K562 (cell line): ENCODE results near the gene GBX1. TPM values are rescaled to one million over a fixed set of nuclear protein-coding genes. Genes with fewer than 3 reads are reported as not detected.
A peak's percentile ranks its signal among the peaks of the same experiment; 100 is the strongest.

Experiments
- ATAC-seq: fragments of 200-7000 bp; cut with Tn5 transposase; 3 replicates; pipeline ENCODE4 v1.9.1; 2020; ENCODE audit warnings: moderate library complexity
- BruUV-seq: library from RNA; stranded (reverse); fragments of 400-500 nt; replicated peaks from 2 replicates; lab custom pipeline; 2021; lab: Mats Ljungman, UMichigan
- CTCF ChIA-PET: fragments of 300-600 bp; formaldehyde crosslinking; extraction: SDS; loops from one replicate; lab custom pipeline; 2021; ENCODE audit warnings: low intra/inter-chr PET ratio; lab: Yijun Ruan, JAX
- POLR2A ChIA-PET: fragments of 300-600, 350-650 bp; sonication (Branson Sonifier 250); formaldehyde crosslinking; extraction: SDS; loops from one replicate; lab custom pipeline; 2021; ENCODE audit warnings: antibody characterized with exemption, inconsistent platforms; lab: Yijun Ruan, JAX
- DNase-seq, 4 experiments: peaks; one replicate each; pipeline versions ENCODE4 v3.0.0 to v3.0.0-alpha.2; 2011 to 2018; ENCODE audit warnings: low spot score in 3 of 4, mixed read lengths in 3 of 4; ENCODE audit errors: extremely low read depth in 1 of 4
- FAIRE-seq: peaks from 2 replicates; lab custom pipeline; 2011; peaks lifted over from hg19 to GRCh38; lab: Jason Lieb, UNC
- H2AFZ ChIP-seq: 2 replicates; pipeline ENCODE4 v1.6.0; 2011; ENCODE audit warnings: low read depth, low read length, control low read depth, inconsistent platforms
- H3K27ac ChIP-seq: fragments of 200-600 bp; 3 replicates; pipeline ENCODE4 v1.8.0; 2011; ENCODE audit warnings: low read depth, mild to moderate bottlenecking, control low read depth, inconsistent platforms, low read length, moderate library complexity, mixed read lengths; ENCODE audit errors: extremely low read depth
- H3K27me3 ChIP-seq, 2 experiments: fragments of 300-600 bp in 1 of 2; 2 replicates in 1 of 2; 3 replicates in 1 of 2; pipeline versions ENCODE4 v1.6.0 to v1.8.0; 2011; ENCODE audit warnings: inconsistent platforms in 2 of 2, low read length in 2 of 2, mild to moderate bottlenecking in 1 of 2, mixed read lengths in 1 of 2, moderate library complexity in 1 of 2; ENCODE audit not compliant: control insufficient read depth in 2 of 2, insufficient read depth in 2 of 2
- H3K36me3 ChIP-seq: fragments of 300-600 bp; 3 replicates; pipeline ENCODE4 v1.8.0; 2011; ENCODE audit warnings: mild to moderate bottlenecking, low read length, inconsistent platforms; ENCODE audit not compliant: control insufficient read depth, insufficient read depth
- H3K4me1 ChIP-seq, 2 experiments: fragments of 200-600 bp in 1 of 2; replicated peaks in 1 of 2; 2 replicates in 1 of 2; 3 replicates in 1 of 2; pipeline versions ENCODE4 v1.5.1 to v1.8.0; 2011; ENCODE audit warnings: inconsistent platforms in 2 of 2, low read length in 2 of 2, mild to moderate bottlenecking in 1 of 2, mixed read lengths in 1 of 2, moderate library complexity in 1 of 2; ENCODE audit not compliant: control insufficient read depth in 2 of 2, insufficient read depth in 2 of 2
- H3K4me2 ChIP-seq: 2 replicates; pipeline ENCODE4 v1.6.1; 2011; ENCODE audit warnings: low read length, control low read depth, inconsistent platforms, mixed read lengths; ENCODE audit not compliant: insufficient read depth
- H3K4me3 ChIP-seq: fragments of 200-600 bp; sonication (generic), shearing (Covaris generic); 2 replicates; pipeline ENCODE4 v1.5.1; 2016; ENCODE audit warnings: control low read depth, inconsistent platforms
- H3K79me2 ChIP-seq: fragments of 200-600 bp; 3 replicates; pipeline ENCODE4 v1.8.0; 2011; ENCODE audit warnings: low read length, inconsistent platforms; ENCODE audit not compliant: control insufficient read depth, insufficient read depth
- H3K9ac ChIP-seq, 2 experiments: 2 replicates each; pipeline versions ENCODE4 v1.6.0 to v1.6.1; 2011; ENCODE audit warnings: low read depth in 2 of 2, low read length in 2 of 2, control low read depth in 1 of 2, inconsistent platforms in 1 of 2, mild to moderate bottlenecking in 1 of 2, mixed read lengths in 1 of 2; ENCODE audit not compliant: insufficient read depth in 1 of 2
- H3K9me1 ChIP-seq: one replicate; pipeline ENCODE4 v1.6.0; 2011; ENCODE audit warnings: inconsistent platforms, mild to moderate bottlenecking, low read length, moderate library complexity; ENCODE audit not compliant: control insufficient read depth, insufficient read depth
- H3K9me3 ChIP-seq: replicated peaks from 2 replicates; pipeline ENCODE4 v1.5.1; 2011; ENCODE audit warnings: low read depth, low read length, inconsistent platforms; ENCODE audit not compliant: control insufficient read depth, insufficient read depth
- H4K20me1 ChIP-seq: replicated peaks from 2 replicates; pipeline ENCODE4 v1.6.1; 2011; ENCODE audit warnings: low read length, inconsistent platforms, mixed read lengths; ENCODE audit not compliant: control insufficient read depth, insufficient read depth
- DACH1 ChIP-seq: fragments of 450-650 bp; IDR thresholded peaks from 2 replicates; pipeline ENCODE4 v1.6.1; 2018; ENCODE audit not compliant: partially characterized antibody
- HLTF ChIP-seq: fragments of 450-650 bp; IDR thresholded peaks from 2 replicates; pipeline ENCODE4 v1.6.1; 2016
- MEF2A ChIP-seq: IDR thresholded peaks from 2 replicates; pipeline ENCODE4 v1.6.1; 2011; ENCODE audit warnings: low read depth, mild to moderate bottlenecking, low read length, moderate library complexity; ENCODE audit not compliant: control insufficient read depth
- PKNOX1 ChIP-seq: fragments of 450-650 bp; IDR thresholded peaks from 2 replicates; pipeline ENCODE4 v1.6.1; 2016
- ZNF134 ChIP-seq: fragments of 250-450 bp; sonication (Bioruptor Pico); conservative IDR thresholded peaks from 2 replicates; pipeline ENCODE4 v1.4.0; 2020
- WGBS: fragments of 100-300 bp; shearing (Covaris generic); methylation state at CpG from one replicate; pipeline ENCODE4 v1.1.6; 2016; ENCODE audit warnings: low coverage, mixed read lengths; ENCODE audit not compliant: insufficient coverage; ENCODE audit errors: missing lambda C conversion rate; 5-methylcytosine and 5-hydroxymethylcytosine counted together
- in situ Hi-C: fragments of 300-500 bp; cut with MboI; formaldehyde crosslinking; loops from 4 replicates; pipeline ENCODE4 v1.15.0; 2018; ENCODE audit warnings: inconsistent platforms, mixed read lengths
- intact Hi-C: fragments of 100-400 bp; cut with micrococcal nuclease; formaldehyde crosslinking; loops from 2 replicates; pipeline ENCODE4 v1.14.2; 2022
- polyA plus RNA-seq, 8 experiments: library from polyadenylated mRNA; depleted of rRNA in 4 of 8; stranded (reverse) in 5 of 8; unstranded in 3 of 8; fragments of >200 nt; fragmentation: Nextera tagmentation in 2 of 8; fragmentation: Illumina TruSeq in 1 of 8; extraction: Ambion mirVana in 2 of 8; extraction: Trizol in 1 of 8; gene quantifications; 2 replicates each; pipeline versions ENCODE4 v1.2.1 to v1.2.3, GENCODE V29; 2011 to 2014; ENCODE audit warnings: inconsistent platforms in 1 of 8, missing spikeins in 1 of 8
- total RNA-seq, 7 experiments: library from RNA; depleted of rRNA in 6 of 7; stranded (reverse); fragments of >200 nt in 6 of 7; fragmentation: Illumina TruSeq in 2 of 7; extraction: Trizol in 2 of 7; gene quantifications; 2 replicates each; pipeline versions ENCODE4 v1.2.1 to v1.2.3, GENCODE V29; 2011 to 2021; ENCODE audit warnings: low replicate concordance in 1 of 7
- TF ChIP-seq, protein P1 (sequence below), 2 experiments: IDR thresholded peaks in 1 of 2; conservative IDR thresholded peaks in 1 of 2; 2 replicates each; pipeline ENCODE4 v1.6.1; 2016; ENCODE audit warnings: low read depth in 2 of 2, mild to moderate bottlenecking in 1 of 2, missing compliant biosample characterization in 1 of 2, missing genetic modification characterization in 1 of 2, moderate library complexity in 1 of 2

The GBX1 gene
- total and polyA plus RNA-seq, 9 of the 15 experiments (the other 6 are each of a cell fraction or from before 2014, with no cell fraction given): not detected

DNA sequence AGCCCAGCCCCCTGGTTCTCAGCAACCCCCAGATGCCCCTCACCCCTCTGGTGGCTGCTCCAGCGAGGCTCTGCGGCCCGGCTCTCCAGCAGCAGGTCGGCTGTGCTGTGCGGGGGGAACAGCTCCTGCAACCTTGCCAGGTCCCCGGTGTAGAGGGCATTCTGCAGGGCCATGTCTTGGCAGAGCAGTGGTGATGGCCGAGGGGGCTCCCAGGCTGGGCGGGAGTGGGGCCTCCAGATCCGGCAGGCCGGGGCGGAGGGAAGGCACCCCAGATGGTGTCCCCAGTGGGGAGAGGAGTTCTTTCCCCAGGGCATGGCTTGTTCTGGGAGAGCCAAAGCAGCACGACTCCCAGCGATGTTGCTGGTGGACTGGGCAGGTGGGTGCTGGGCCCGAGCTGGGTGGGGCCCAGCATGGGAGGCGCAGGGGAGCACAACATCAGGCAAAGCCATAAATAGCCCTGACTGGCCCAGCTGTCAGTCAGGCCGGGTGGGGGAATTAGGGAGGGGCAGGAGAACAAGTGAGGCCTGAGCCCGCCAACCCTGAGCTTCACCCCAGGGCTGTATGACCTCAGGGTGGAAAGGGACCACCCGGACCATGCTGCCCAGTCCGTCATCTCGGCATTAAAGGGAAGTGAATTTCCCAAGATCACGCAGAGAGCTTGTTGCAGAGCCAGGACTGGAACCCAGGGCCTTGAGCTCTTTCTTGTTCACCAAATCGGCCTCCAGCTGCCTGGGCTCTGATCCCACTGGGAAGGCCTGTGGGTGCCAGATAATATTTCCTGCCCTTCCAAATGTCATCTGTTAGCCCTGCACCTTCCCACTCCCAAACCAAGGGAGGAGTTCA lies 20.1 kb upstream of the GBX1 start:
- H3K36me3 ChIP-seq: no peaks in the 10 kb centered on the region
- TF ChIP-seq HLTF (no peak), MEF2A (0 out of 2 replicates have a peak, but pooled peaks have one; percentile 23), PKNOX1 (peak; percentile 82), ZNF134 (no peak), DACH1 (no peak)
- TF ChIP-seq, protein P1, sequence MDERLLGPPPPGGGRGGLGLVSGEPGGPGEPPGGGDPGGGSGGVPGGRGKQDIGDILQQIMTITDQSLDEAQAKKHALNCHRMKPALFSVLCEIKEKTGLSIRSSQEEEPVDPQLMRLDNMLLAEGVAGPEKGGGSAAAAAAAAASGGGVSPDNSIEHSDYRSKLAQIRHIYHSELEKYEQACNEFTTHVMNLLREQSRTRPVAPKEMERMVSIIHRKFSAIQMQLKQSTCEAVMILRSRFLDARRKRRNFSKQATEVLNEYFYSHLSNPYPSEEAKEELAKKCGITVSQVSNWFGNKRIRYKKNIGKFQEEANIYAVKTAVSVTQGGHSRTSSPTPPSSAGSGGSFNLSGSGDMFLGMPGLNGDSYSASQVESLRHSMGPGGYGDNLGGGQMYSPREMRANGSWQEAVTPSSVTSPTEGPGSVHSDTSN (CRISPR knock-in tag; IDR thresholded peaks at IDR 0.05; ENCODE audit: low read depth): no peak
- TF ChIP-seq, protein P1 (tag; conservative IDR thresholded peaks at IDR 0.05; ENCODE audit: low read depth): peak; percentile 39; the same call in 1 of the 2 replicates
- TF ChIP-seq, all 486 proteins: peak for 3
- H3K27ac ChIP-seq: no peak overlapping the region
- no peak overlapping the region for H2AFZ ChIP-seq
- intact Hi-C loops (no loop called here), in situ Hi-C loops (no loop called here)
- BruUV-seq: no TSS peak
- FAIRE-seq (no peak), DNase-seq (no peak), ATAC-seq (peak; percentile 32)
- H3K79me2 ChIP-seq: no peaks in the 10 kb centered on the region
- H3K4me1 ChIP-seq: peaks cover 0 to 19% of the 10 kb centered on the region in 2 experiments; a peak in 2 of 5 replicates
- no peak overlapping the region for H3K4me2 ChIP-seq
- H4K20me1 ChIP-seq: no peaks in the 10 kb centered on the region; the same call in 1 of the 2 replicates
- H3K27me3 ChIP-seq: peaks cover 61 to 68% of the 10 kb centered on the region in 2 experiments
- no peaks in the 10 kb centered on the region for H3K9me1 ChIP-seq
- no peaks in the 10 kb centered on the region; the same call in 1 of the 2 replicates for H3K9me3 ChIP-seq
- WGBS: 11% methylated on average over 22 of the region's 22 CpGs
- H3K9ac ChIP-seq: peak overlapping the region in 1 of 2 experiments; percentile 15; a peak in 1 of 4 replicates
- CTCF ChIA-PET: no interaction called here
- POLR2A ChIA-PET: interaction anchor here (0.7 to 1.2 kb wide), 4 partner anchors 8 to 42 kb away, joined by 3 to 4 read pairs (median 3); no protein-coding TSS in a partner anchor
- no peak overlapping the region for H3K4me3 ChIP-seq
